ENCODE data around the gene SEZ6L. TPM values are rescaled to one million over a fixed set of nuclear protein-coding genes. Genes with fewer than 3 reads are reported as not detected.

The SEZ6L gene
- total RNA-seq, 4 donors from 2014 or later: 0.19 to 0.52 (median 0.22) TPM; not detected in 1

- TF ChIP-seq CTCF (IDR thresholded peaks at IDR 0.05): no peak
- no peak for TF ChIP-seq POLR2A (IDR thresholded peaks at IDR 0.05)
- WGBS, 2 donors: 64 to 75% methylated on average over 20 of the region's 20 CpGs
- H3K4me3 ChIP-seq (ENCODE audit: low read depth, poor library complexity, severe bottlenecking): no peak overlapping the region
- no peak for DNase-seq (ENCODE audit: low spot score in 2 of 2)
- intact Hi-C loops (cut with DNase I; ENCODE audit: low total_unique reads): no loop called here
Observed at GRCh38 chr22:26354707-26355106, 185.4 kb downstream of the SEZ6L start.

GRCh38 chr22:26357281-26357680 lies 188.0 kb downstream of the SEZ6L start:
- WGBS, 2 donors: 49 to 60% methylated on average over 2 of the region's 2 CpGs
- DNase-seq (ENCODE audit: low spot score in 2 of 2): no peak
- intact Hi-C loops (cut with DNase I; ENCODE audit: low total_unique reads): no loop called here

GRCh38 chr22:26357813-26358212 lies 188.6 kb downstream of the SEZ6L start:
- TF ChIP-seq POLR2A (IDR thresholded peaks at IDR 0.05): no peak
- no peak for TF ChIP-seq CTCF (IDR thresholded peaks at IDR 0.05)
- intact Hi-C loops (cut with DNase I; ENCODE audit: low total_unique reads): no loop called here
- no peak for DNase-seq (ENCODE audit: low spot score in 2 of 2)
- 76 to 84% methylated on average over 9 of the region's 9 CpGs for WGBS, 2 donors
- H3K4me3 ChIP-seq (ENCODE audit: low read depth, poor library complexity, severe bottlenecking): no peak overlapping the region

More at GRCh38 chr22:26357281-26357680, 188.0 kb downstream of the SEZ6L start:
- TF ChIP-seq CTCF (IDR thresholded peaks at IDR 0.05) (no peak), POLR2A (IDR thresholded peaks at IDR 0.05) (no peak)
- no peak overlapping the region for H3K4me3 ChIP-seq (ENCODE audit: low read depth, poor library complexity, severe bottlenecking)

GRCh38 chr22:26359156-26359555 lies 189.9 kb downstream of the SEZ6L start:
- TF ChIP-seq CTCF (IDR thresholded peaks at IDR 0.05): no peak
- TF ChIP-seq POLR2A (IDR thresholded peaks at IDR 0.05): no peak
- 89 to 95% methylated on average over 4 of the region's 4 CpGs for WGBS, 2 donors
- H3K4me3 ChIP-seq (ENCODE audit: low read depth, poor library complexity, severe bottlenecking): no peak overlapping the region
- DNase-seq (ENCODE audit: low spot score in 2 of 2): no peak
- intact Hi-C loops (cut with DNase I; ENCODE audit: low total_unique reads): no loop called here

GRCh38 chr22:26360169-26360885 lies 191.1 kb downstream of the SEZ6L start:
- intact Hi-C loops (cut with DNase I; ENCODE audit: low total_unique reads): no loop called here
- WGBS, 2 donors: 4 to 5% methylated on average over 17 of the region's 17 CpGs
- DNase-seq (ENCODE audit: low spot score in 2 of 2): peak; percentile 49 to 92
- H3K4me3 ChIP-seq (ENCODE audit: low read depth, poor library complexity, severe bottlenecking): no peak overlapping the region
- TF ChIP-seq POLR2A (IDR thresholded peaks at IDR 0.05) (no peak), CTCF (IDR thresholded peaks at IDR 0.05) (peak in 1 of 3 donors; percentile 38)

- TF ChIP-seq CTCF (IDR thresholded peaks at IDR 0.05): no peak
- TF ChIP-seq POLR2A (IDR thresholded peaks at IDR 0.05): no peak
- no peak for DNase-seq (ENCODE audit: low spot score in 2 of 2)
- intact Hi-C loops (cut with DNase I; ENCODE audit: low total_unique reads): no loop called here
- WGBS, 2 donors: 49 to 63% methylated on average over 3 of the region's 3 CpGs
- H3K4me3 ChIP-seq (ENCODE audit: low read depth, poor library complexity, severe bottlenecking): no peak overlapping the region
Observed at GRCh38 chr22:26362471-26362870, 193.2 kb downstream of the SEZ6L start.

All from lower leg skin (tissue), 4 donors.